NB4 (cell line): ENCODE results near the gene PKD2.

Experiments
- DNase-seq: peaks from one replicate; pipeline ENCODE4 v3.0.0; 2010; ENCODE audit warnings: low read depth
- H3K4me3 ChIP-seq: one replicate; pipeline ENCODE4 v1.5.1; 2011; ENCODE audit warnings: mild to moderate bottlenecking, low read depth, low read length, moderate library complexity
- CTCF ChIP-seq: IDR thresholded peaks from one replicate; pipeline ENCODE4 v1.5.1; 2012; ENCODE audit warnings: low read depth, low read length
- MAX ChIP-seq: IDR thresholded peaks from 2 replicates; pipeline ENCODE4 v1.6.1; 2011; ENCODE audit warnings: low read depth, low read length
- MYC ChIP-seq: IDR thresholded peaks from 2 replicates; pipeline ENCODE4 v1.6.1; 2011; ENCODE audit warnings: low read depth, low read length
- POLR2A ChIP-seq: IDR thresholded peaks from 2 replicates; pipeline ENCODE4 v1.6.1; 2011; ENCODE audit warnings: mild to moderate bottlenecking; ENCODE audit not compliant: insufficient read length; ENCODE audit errors: extremely low read depth

The PKD2 gene

GRCh38 chr4:87975466-87975865 is 32.0 kb upstream of the PKD2 start, which contains the start of gene SPP1:
SPP1 (plus strand) TSS chr4:87975714; CDS start chr4:87976896, 1,182 bp downstream.
- no peak for TF ChIP-seq CTCF
- no peak for TF ChIP-seq POLR2A
- peak; percentile 57 for TF ChIP-seq MYC
- TF ChIP-seq MAX: peak; percentile 61; the same call in 1 of the 2 replicates
- DNase-seq: peak; percentile 92
- H3K4me3 ChIP-seq: peak within 1 kb of the TSS; percentile 46

- no peak for TF ChIP-seq CTCF
- no peak for TF ChIP-seq POLR2A
- TF ChIP-seq MYC: no peak
- TF ChIP-seq MAX: no peak
- no peak for DNase-seq
- no peak overlapping the region for H3K4me3 ChIP-seq
Measured at GRCh38 chr4:87977521-87978278, 29.7 kb upstream of the PKD2 start.

- H3K4me3 ChIP-seq: no peak overlapping the region
- DNase-seq: peak; percentile 12
- TF ChIP-seq POLR2A: no peak
- TF ChIP-seq CTCF: no peak
- no peak for TF ChIP-seq MYC
- TF ChIP-seq MAX: no peak
Measured at GRCh38 chr4:87978681-87979080, 28.8 kb upstream of the PKD2 start.

GRCh38 chr4:87979810-87980209 is 27.6 kb upstream of the PKD2 start:
- no peak for DNase-seq
- no peak overlapping the region for H3K4me3 ChIP-seq
- TF ChIP-seq MAX: no peak
- no peak for TF ChIP-seq MYC
- TF ChIP-seq CTCF: no peak
- no peak for TF ChIP-seq POLR2A

- H3K4me3 ChIP-seq: no peak overlapping the region
- no peak for DNase-seq
- no peak for TF ChIP-seq CTCF
- no peak for TF ChIP-seq MYC
- TF ChIP-seq MAX: no peak
- no peak for TF ChIP-seq POLR2A
Measured at GRCh38 chr4:87981486-87981885, 25.9 kb upstream of the PKD2 start.

GRCh38 chr4:87982036-87982435 is 25.4 kb upstream of the PKD2 start:
- TF ChIP-seq POLR2A (no peak), MAX (no peak), MYC (no peak), CTCF (no peak)
- no peak overlapping the region for H3K4me3 ChIP-seq
- DNase-seq: no peak
